HG02981 (cell line): ENCODE measurements around the gene CD84.
"Not testable (repeated sequence)": the region's sequence is repeated elsewhere in the genome, so short reads cannot be mapped to it uniquely, and the experiment has no call there.

ENCODE experiments used
- ATAC-seq: cut with Tn5 transposase; IDR thresholded peaks from one replicate; pipeline ENCODE4 v1.9.1; 2021; ENCODE audit warnings: mild to moderate bottlenecking, moderate library complexity; ENCODE audit not compliant: unreplicated experiment

CD84 gene, protein sequence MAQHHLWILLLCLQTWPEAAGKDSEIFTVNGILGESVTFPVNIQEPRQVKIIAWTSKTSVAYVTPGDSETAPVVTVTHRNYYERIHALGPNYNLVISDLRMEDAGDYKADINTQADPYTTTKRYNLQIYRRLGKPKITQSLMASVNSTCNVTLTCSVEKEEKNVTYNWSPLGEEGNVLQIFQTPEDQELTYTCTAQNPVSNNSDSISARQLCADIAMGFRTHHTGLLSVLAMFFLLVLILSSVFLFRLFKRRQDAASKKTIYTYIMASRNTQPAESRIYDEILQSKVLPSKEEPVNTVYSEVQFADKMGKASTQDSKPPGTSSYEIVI

DNA sequence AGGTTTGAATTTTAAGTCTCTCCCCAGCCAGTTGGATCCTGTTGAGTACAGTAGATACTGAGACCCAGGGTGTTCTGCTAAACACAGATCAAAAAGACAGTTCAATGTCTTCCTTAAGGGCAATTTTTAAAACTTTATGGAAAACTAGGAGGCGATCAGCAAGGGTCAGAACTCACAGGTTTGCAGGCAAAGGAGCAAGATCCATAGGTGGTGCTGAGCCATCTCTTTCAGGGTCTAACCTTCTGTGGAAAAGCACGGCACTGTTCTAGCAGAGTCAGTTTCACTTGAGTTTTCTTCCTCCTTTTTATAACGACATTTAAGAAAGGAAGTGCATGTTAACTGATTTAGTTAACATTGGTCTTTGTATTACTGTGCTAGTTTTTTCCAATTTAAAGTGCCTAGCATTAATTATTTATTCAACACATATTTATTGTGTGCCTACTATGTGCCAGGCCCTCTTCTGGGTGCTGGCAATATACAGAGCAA is at the start of gene CD84:
TSS of gene CD84 (minus strand) at position 281 of the 486 bp plus-strand sequence. CDS start at position 222, 59 bp downstream.
- no peak for ATAC-seq

DNA sequence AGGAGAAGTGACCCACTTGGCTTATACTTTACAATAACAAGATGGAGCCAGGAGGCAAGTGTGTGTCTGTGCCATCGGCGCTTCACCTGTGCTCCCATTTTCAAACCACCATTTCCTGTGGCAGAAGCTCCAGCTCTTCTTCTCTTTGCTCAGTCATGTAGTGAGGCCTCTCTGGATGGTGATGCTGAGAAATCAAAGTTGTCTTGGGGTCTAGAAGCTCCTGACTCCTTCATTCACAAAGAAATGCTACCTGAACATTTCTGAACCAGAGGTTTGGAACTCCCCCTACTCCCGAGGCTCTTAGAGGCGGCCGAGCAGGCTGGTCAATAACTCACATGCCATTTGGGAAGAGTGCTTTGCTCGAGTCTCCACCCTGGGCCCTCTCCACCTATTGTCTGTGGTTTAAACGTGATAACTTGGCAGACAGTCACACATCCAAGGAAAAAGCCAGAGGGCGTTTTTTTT is 49.5 kb upstream of the CD84 start:
- ATAC-seq, result no peak

DNA sequence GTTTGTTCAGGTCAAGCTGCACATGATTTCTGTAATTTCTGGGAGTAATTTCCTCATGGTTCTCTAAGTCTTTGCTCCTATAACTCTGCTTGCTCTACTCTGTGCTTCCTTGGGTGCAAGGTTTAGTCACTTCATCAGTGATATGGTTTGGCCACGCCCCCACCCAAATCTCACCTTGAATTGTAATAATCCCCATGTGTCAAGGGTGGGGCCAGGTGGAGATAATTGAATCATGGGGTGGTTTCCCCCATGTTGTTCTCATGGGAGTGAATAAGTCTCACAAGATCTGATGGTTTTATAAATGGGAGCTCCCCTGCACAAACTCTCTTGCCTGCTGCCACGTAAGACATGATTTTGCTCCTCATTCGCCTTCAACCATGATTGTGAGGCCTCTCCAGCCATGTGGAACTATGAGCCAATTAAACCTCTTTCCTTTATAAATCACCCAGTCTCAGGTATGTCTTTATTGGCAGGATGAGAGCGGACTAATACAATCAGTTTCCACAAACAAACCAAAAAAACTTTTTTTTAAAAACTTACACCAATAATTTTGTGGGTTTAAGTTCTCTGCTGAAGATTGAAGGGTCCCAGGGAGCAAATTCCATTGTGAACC is 48.5 kb upstream of the CD84 start:
- ATAC-seq, result not testable (repeated sequence)

DNA sequence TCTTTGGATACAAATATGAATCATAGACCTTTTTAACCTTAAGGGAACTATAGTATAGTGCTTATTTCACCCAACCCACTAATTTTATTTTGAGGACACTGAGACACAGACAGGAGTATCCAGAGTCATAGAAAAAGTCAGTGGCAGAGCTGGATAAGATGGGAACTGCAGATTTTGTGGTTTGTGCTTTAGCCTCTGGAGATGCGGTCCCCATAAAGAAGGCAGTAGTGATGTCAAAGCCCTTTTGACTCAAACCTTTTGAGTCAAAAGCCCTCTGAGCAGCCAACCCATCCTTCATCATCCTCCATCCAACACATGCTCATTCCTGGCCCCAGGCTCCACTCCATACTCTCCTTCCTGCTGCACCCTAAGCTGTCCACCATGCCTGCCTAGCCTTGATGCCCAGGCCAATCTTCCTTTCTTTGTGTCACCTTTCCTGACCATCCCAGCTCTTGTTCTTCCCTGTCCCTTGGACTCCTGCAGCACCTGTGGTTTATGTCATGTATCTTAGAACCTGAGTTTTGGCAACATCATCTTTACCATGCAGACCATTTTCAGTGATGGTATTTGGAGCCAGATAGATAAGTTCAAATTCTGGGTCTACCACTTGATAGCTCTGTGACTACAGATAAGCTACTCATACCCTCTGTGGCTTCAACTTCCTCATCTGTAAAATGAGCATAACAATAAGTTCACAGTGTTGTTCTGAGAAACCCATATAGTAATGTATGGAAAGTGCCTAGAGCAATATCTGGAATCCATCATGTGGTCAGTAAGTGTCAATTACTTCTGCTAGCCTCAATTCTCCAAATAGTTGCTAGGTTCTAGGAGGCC is 47.4 kb upstream of the CD84 start:
- peak; percentile 32 for ATAC-seq

DNA sequence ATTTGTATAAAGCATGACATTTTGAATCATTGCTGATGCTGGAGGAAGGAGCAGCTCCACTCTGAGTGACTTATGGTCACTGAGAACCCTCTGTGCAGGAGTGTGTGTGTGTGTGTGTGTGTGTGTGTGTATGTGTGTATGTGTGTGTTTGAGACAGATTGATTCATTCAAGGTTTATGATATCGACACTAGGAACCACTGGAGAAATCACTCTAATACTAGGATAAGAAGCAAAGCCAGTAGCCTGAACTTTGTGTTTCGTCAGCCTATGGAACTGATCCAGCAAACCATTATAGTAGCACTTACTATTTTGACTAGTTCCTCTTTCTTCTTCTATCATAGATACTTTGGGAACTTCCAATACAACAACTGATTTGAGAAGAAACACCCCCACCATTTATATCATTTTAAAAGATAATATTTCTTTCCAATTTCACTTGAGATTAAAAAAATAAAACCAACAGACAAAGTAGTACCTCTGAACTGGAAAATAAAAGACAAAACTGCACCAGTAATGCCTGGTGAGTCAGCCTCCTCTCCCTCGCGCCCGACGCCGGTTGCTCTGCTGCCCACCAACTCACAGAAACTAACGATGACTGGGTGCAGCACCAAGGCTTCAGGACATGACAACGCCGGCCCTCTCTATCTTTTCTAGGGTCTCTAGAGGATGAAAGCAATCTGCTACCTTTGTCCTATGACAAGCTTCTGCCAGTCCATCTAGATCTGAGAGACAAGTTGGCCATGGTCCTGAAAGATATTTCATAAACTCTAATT is 46.6 kb upstream of the CD84 start:
- no peak for ATAC-seq

DNA sequence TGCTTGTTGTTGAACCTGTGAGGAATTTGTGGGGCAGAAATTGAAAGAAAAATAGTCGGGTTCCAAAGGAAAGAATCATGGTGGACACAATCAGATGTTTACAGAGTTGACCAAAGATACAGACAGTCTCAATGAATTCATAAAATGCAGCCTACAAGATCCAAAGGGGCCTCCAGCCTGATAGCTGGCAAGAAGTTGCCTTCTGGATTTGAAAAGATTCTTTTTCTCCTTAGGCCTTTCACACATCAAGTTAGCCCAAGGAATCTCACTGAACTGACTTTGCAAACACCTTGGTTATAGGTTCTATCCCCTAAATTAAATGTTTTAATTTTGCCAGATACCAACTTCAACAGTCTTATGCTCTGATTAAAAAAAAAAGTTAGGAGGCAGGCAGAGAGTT is 46.0 kb upstream of the CD84 start:
- no peak for ATAC-seq

DNA sequence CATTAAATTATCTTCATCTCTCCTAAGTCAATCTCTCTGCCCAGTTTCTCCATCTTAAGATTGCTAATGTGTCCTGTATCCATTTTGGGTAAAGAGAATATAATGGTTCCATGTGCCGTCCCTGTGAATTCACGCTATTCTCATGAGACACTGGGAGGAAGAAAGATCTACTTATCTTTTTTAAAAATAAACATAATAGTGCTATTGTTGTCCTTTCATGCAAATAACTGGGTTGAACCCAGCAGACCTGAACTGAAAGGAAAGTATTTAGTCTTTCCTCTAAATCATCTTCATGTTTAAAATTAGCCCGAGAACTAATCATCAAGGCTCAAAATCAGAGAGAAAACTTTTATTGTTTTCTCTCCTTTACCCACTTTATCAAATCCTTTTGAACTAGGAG is 45.2 kb upstream of the CD84 start:
- no peak for ATAC-seq

DNA sequence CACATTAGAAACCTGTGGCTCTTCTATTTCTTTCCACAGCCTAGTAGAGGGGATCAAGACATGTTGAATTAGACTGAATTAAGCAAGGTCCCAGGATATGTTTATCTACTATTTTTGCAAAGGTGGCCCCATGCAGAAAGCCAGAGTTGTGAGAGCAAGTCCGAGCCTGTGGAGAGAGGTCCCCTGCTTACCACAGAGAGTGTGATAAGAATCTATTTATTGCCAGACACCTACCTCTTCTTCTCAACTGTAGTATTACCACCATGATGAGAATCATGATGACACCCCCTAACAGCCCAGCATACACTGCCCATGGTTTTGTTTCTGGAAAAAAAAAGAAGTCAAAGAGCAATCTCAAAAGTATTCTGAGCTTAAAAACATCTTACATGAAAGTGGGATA is 44.6 kb upstream of the CD84 start:
- no peak for ATAC-seq

DNA sequence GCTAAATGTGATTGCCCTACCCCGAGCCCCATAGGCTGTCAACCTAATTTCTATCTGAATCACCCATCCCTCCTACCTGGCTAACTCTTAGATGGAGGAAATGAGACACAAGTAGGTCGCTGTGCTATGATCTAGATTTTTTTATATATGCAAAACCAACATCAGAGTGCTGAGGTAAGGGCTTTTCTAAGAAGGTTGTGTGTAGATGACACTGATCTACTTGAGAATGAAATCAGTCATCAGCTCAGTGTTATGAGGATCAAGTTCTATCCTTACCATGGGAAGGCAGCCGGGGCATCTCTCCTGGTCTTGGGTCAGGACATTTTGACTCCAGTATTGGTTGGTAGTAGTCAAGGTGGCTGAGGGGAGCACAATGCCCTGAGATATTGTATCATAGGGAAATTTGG is 43.9 kb upstream of the CD84 start:
- ATAC-seq, result no peak

DNA sequence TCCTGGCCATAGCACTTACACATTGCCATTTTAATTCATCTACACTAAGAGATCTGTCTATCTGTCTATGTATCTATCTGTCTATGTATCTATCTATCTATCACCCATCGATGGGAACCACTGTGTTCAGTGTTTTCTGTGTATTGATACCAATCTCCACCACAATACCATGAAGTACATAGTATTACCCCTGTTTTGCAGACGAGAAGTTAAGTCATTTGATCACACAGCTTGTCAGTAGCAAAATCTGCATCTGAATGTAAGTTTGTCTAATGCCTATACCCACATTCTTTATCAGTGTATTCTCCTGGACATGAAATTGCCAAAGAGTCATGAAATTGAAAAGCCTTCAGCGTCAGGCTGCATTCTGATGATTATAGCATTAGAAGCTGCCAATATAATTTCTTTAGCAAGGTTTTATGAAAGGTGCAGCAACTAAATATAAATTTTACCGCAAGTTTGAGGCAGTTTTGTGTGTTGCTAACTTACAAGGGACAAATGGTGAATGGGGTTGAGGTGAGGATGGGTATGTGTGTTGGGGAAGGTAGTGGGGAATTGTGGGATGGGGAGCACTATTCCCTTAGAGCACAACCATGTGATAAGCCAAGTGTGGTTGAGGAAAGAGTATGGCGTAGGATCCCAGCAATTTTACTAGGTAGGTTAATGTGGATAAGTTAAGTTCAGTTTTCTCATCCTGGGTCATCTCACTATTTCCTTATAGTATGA is 43.4 kb upstream of the CD84 start:
- ATAC-seq, result no peak

DNA sequence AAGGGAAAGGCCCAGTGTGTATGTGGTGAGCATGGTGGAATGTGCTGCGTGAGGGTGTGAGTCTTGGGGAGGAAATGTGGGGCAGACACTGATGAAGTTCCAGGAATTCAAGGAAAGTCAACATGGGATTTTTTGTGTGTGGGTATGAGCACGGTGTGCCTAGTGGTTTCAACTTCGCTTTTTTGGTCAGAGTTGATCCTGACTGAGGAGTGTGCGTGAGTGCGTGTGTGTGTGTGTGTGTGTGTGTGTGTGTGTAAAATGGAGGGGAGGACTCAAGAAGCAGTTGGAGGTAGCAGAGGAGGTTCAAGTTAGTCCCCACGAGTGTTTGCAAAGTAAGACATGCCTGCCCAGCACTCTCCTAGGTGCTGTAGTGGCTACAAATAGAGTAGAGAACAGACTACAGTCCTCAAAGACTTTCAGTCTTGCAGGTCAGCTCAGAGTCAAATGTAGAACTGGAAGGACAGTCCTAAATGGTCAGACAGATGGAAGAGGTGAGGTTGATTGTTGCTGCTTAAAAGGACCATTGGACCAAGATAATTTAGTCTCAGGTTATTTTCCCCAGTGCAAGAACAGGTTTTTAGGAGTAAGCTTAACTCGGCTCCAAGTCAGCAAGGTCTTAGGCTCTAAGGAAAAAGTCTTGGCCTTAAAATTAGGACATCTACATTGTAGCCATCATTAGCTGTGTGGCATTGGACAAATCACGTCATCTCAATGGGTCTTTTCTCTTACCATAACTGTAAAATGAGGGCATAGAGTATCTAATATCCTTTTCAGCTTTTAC is 42.5 kb upstream of the CD84 start:
- ATAC-seq, result no peak

DNA sequence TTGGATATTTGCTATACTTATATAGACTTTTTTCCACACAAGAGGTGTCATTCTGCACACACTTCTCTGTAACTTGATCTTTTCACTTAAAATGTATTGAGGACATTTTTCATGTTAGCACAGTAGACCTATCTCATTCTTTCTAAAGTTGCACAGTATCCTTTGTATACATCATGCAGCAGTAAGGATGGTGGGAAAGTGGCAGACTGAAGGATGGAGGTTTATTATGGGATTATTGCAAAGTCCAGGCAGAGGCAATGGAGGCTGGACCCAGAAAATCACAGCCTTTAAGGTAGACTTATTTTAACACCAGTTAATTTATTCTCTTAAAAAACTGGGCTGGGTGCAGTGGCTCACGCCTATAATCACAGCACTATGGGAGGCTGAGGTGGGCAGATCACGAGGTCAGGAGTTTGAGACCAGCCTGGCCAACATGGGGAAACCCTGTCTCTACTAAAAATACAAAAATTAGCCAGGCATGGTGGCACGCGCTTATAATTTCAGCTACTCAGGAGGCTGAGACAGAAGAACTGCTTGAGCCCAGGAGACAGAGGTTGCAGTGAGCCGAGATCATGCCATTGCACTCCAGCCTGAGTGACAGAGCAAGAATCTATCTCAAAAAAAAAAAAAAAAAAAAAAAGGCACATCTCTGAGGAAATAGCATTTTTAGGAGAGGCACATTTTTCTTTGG is 41.8 kb upstream of the CD84 start:
- ATAC-seq, result no peak

DNA sequence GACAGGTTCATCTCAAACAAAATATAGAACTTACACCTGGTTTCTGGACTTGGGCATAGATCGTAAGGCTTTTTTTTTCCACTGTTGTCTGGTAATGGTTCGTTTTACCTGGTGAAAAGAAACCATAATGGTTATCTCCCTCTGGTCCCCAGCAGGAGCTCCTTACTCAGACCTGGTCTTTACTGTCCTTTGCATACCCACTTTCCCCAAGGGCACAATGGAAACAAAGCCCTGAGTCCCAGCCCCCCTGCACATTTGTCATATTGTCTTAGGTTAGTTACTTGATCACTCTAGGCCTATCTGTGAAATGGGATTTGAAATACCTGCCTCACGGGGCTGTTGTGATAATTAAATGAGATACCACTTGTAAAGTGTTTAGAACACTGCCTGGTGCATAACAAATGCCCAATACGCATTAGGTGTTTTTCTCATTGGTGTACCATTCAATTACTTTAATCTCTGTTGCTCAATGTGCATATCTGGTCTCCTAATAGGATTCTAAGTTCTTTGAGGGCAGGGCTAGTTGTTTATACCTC is 40.5 kb upstream of the CD84 start:
- ATAC-seq, result no peak

DNA sequence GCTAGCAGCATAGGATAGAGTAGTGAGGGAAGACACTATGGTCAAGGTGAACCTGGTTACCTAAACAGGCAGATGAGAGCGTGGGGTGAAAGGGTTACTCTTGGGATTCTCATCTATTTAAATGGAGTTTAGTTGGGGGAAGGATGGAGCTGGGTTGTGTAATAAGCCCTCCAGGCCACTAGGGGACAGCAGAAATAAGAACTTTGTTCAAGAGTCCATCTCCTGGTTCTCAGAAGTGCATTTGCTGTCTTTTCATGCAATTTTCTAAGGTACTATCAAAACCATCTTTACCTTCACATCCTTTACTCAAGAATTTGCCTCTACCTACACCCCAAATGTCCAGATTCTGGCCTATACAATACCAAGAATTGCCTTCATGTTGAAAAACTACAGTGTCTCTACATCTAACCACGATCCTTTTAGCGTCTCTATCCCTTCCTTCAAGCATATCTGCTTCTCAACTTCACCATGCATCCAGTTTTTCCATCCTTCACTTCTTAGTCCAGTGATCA is 39.5 kb upstream of the CD84 start:
- ATAC-seq, result no peak

DNA sequence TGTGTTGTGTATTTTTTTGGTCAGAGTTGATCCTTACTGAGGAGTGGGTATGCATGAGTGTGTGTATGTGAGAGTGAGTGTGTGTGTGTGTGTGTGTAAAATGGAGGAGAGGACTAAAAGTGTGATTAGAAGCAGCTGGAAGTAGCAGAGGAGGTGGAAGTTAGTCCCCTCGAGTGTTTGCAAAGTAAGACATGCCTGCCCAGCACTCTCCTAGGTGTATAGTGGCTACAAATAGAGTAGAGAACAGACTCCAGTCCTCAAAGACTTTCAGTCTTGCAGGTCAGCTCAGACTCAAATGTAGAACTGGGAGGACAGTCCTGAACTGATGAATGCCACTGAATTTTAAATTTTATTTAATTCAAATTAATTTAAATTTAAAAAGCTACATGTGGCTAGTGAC is 39.0 kb upstream of the CD84 start:
- ATAC-seq, result no peak

DNA sequence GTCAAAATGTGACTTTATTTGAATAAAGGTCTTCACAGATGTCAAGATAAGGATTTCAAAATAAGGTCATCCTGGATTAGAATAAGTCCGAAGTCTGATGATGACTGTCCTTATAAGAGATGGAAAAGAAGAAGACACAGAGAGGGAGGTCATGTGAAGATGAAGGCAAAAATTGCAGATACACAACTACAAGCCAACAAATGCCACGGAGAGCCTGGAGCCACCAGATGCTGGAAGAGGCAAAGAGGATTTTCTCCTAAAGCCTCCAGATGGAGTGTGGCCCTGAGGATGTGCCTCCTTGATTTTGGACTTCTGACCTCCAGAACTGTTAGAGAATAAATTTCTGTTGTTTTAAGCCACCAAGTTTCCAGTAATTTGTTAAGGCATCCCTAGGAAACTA is 36.4 kb upstream of the CD84 start:
- ATAC-seq, result no peak

DNA sequence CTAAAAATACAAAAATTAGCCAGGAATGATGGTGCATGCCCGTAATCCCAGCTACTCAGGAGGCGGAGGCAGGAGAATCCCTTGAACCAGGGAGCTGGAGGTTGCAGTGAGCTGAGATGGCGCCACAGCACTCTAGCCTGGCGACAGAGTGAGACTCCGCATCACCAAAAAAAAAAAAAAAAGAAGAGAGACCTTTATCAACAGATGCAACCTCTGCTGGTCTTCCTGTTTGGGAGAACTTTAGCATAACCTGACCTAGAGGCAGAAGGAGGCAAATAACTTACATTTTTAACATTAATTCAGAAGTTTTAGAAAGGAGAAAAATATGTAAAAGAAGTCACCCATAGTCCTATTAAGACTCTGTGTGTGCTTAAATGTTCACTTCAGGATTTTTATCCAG is 35.1 kb upstream of the CD84 start:
- ATAC-seq, result no peak

DNA sequence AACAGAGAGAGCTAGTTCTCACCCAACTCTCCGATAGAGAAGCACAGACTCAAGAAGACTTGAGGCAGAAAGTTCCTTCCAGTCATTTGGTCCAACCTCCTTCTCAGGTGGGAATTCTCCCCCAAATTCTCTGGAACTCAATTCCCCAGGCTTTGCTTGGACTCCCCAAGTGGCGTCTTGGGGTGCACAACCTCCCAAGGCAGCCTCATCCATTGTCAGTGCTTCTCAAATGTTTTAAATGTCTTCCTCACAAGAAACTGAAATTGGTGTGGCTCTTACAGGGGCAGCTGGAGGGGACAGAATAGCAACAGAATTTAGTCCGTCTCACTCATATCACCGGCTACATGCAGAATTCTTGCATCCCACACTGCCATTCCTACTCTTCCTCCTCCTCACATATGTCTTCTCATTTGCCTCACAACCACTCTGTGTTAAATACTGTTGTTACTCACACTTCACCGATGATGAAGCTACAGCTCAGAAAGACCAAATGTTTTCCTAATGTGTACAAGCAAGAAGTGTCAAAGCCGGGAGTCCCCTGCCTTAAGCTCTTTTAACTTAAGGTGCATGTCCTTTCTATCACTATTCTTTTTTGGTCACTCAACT is 33.4 kb upstream of the CD84 start:
- ATAC-seq, result no peak
